HepG2 (cell line): ENCODE measurements around the gene CHFR. TPM values are rescaled to one million over a fixed set of nuclear protein-coding genes. Genes with fewer than 3 reads are reported as not detected.

Experiments used
- ARNT2 ChIP-seq: sonication (generic); formaldehyde crosslinking; IDR thresholded peaks from 2 replicates; pipeline ENCODE4 v1.8.0; 2022; ENCODE audit warnings: mild to moderate bottlenecking, low read depth, missing genetic modification reagents, moderate library complexity
- CEBPB ChIP-seq: IDR thresholded peaks from 2 replicates; pipeline ENCODE4 v1.6.1; 2011; ENCODE audit warnings: low read depth, low read length, improper control_type of control experiment, borderline replicate concordance
- HNF4G ChIP-seq, 2 experiments: sonication (generic) in 1 of 2; formaldehyde crosslinking in 1 of 2; IDR thresholded peaks; 2 replicates each; pipeline versions ENCODE4 v1.4.0 to v1.6.1; 2011 to 2020; ENCODE audit warnings: borderline replicate concordance in 2 of 2, low read depth in 2 of 2, mild to moderate bottlenecking in 2 of 2, low read length in 1 of 2, missing genetic modification reagents in 1 of 2, moderate library complexity in 1 of 2
- KMT2A ChIP-seq: sonication (generic); formaldehyde crosslinking; IDR thresholded peaks from 2 replicates; pipeline ENCODE4 v1.4.0; 2020; ENCODE audit warnings: missing genetic modification reagents
- MAFF ChIP-seq: IDR thresholded peaks from 2 replicates; pipeline ENCODE4 v1.6.1; 2011; ENCODE audit warnings: low read depth, low read length, improper control_type of control experiment
- MED13 ChIP-seq: sonication (generic); formaldehyde crosslinking; IDR thresholded peaks from 2 replicates; pipeline ENCODE4 v1.5.0; 2020; ENCODE audit warnings: missing genetic modification reagents
- MIER2 ChIP-seq: IDR thresholded peaks from 2 replicates; pipeline ENCODE4 v1.6.1; 2016; ENCODE audit warnings: missing biosample characterization, missing genetic modification reagents
- MLLT10 ChIP-seq: sonication (generic); formaldehyde crosslinking; IDR thresholded peaks from 2 replicates; pipeline ENCODE4 v1.4.0; 2020; ENCODE audit warnings: missing genetic modification reagents
- NFKBIZ ChIP-seq: IDR thresholded peaks from 2 replicates; pipeline ENCODE4 v1.6.1; 2018; ENCODE audit warnings: missing genetic modification reagents, missing compliant biosample characterization
- NRL ChIP-seq: sonication (generic); formaldehyde crosslinking; IDR thresholded peaks from 2 replicates; pipeline ENCODE4 v1.5.0; 2020; ENCODE audit warnings: missing genetic modification reagents, mild to moderate bottlenecking, moderate library complexity, borderline replicate concordance
- ZBTB21 ChIP-seq: sonication (generic); formaldehyde crosslinking; IDR thresholded peaks from 2 replicates; pipeline ENCODE4 v1.4.0; 2020; ENCODE audit warnings: missing genetic modification reagents
- ZNF180 ChIP-seq: sonication (generic); formaldehyde crosslinking; IDR thresholded peaks from 2 replicates; pipeline ENCODE4 v1.4.0; 2020; ENCODE audit warnings: low read depth, missing genetic modification reagents, borderline replicate concordance
- ZSCAN21 ChIP-seq: sonication (generic); formaldehyde crosslinking; IDR thresholded peaks from 2 replicates; pipeline ENCODE4 v1.8.0; 2022; ENCODE audit warnings: mild to moderate bottlenecking, missing genetic modification reagents, moderate library complexity, borderline replicate concordance
- ZSCAN25 ChIP-seq: sonication (generic); formaldehyde crosslinking; IDR thresholded peaks from 2 replicates; pipeline ENCODE4 v1.8.0; 2022; ENCODE audit warnings: mild to moderate bottlenecking, missing genetic modification reagents
- polyA plus RNA-seq, 8 experiments: library from polyadenylated mRNA; depleted of rRNA in 3 of 8; stranded (reverse) in 7 of 8; unstranded in 1 of 8; fragments of >200 nt; fragmentation: Illumina TruSeq in 4 of 8; extraction: Trizol in 4 of 8; gene quantifications; 2 replicates each; pipeline versions ENCODE4 v1.2.1 to v1.2.3, GENCODE V29; 2011 to 2016; ENCODE audit warnings: low read depth in 4 of 8, missing spikeins in 1 of 8, mixed read lengths in 1 of 8; ENCODE audit not compliant: insufficient read depth in 1 of 8
- total RNA-seq, 5 experiments: library from RNA; depleted of rRNA; stranded (reverse); fragments of >200 nt; fragmentation: Illumina TruSeq; extraction: Trizol; gene quantifications; 2 replicates each; pipeline ENCODE4 v1.2.3, GENCODE V29; 2016; ENCODE audit warnings: low read depth in 1 of 5
- TF ChIP-seq, protein P1 (sequence below): IDR thresholded peaks from 2 replicates; pipeline ENCODE4 v1.6.1; 2016; ENCODE audit warnings: mild to moderate bottlenecking
- TF ChIP-seq, protein P2 (sequence below): sonication (generic); formaldehyde crosslinking; IDR thresholded peaks from 2 replicates; pipeline ENCODE4 v1.4.0; 2020; ENCODE audit warnings: missing genetic modification reagents, borderline replicate concordance
- TF ChIP-seq, protein P3 (sequence below): fragments of 450-650 bp; IDR thresholded peaks from 2 replicates; pipeline ENCODE4 v1.6.1; 2017
- TF ChIP-seq, protein P4 (sequence below): sonication (generic); formaldehyde crosslinking; IDR thresholded peaks from 2 replicates; pipeline ENCODE4 v1.5.0; 2020; ENCODE audit warnings: mild to moderate bottlenecking, low read depth, missing genetic modification reagents, borderline replicate concordance

The CHFR gene
- total and polyA plus RNA-seq, 2 of the 13 experiments (the other 11 are each of a cell fraction or from before 2014, with no cell fraction given): 21.4 to 21.5 TPM

DNA sequence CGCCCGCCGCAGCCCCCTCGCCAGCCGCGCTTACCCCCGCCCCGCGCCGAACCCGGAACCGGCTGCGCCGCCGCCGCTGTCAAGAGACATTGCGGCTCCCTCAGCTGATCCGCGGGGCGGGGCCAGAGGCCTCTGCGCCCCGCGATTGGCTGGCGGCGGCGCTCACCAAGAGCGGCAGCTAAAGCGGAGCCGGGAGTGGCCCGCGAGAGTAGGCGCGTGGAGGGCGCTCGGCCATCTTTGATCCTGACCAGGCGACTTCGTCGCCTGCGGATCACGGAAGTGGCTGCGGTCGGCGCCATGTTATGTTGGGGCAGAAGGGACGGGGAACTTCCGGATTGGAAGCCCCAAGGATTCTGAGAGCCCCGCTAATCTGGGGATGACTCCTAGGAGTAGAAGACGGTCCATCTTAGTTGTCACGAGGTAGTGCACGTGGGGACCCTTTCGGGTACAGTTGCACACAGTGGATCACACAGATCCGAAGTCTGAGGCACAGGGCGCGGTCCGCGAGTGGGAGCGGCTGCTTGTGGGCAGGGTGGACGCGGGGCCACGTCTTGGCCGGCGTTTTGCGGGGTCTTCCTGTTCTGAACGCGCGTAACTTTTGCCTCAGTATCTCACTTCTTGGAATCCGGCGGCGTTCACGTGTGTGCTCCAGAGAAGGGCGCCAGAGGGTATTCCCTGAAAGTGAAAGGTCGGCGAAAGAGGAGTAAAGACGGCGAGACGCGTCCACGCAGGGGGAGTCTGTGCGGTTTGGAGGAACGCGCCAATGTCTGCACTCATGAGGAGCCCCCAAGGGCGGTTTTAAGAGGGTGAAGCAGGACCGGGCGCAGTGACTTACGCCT lies at the start of gene CHFR (continued):
- TF ChIP-seq ARNT2 (peak; percentile 71), MED13 (CRISPR knock-in tag) (no peak), ZNF180 (no peak), NFKBIZ (CRISPR knock-in tag) (no peak; the same call in 1 of the 2 replicates), MIER2 (CRISPR knock-in tag) (no peak; the same call in 1 of the 2 replicates), ZBTB21 (no peak), HNF4G (IDR thresholded peaks at IDR 0.05; ENCODE audit: borderline replicate concordance, low read depth, low read length) (no peak), HNF4G (CRISPR knock-in tag; IDR thresholded peaks at IDR 0.05; ENCODE audit: borderline replicate concordance, low read depth) (0 out of 2 replicates have a peak, but pooled peaks have one; percentile 14), NRL (0 out of 2 replicates have a peak, but pooled peaks have one; percentile 56), ZSCAN25 (CRISPR knock-in tag) (peak; percentile 86), CEBPB (no peak), MAFF (no peak), ZSCAN21 (CRISPR knock-in tag) (0 out of 2 replicates have a peak, but pooled peaks have one; percentile 30), MLLT10 (CRISPR knock-in tag) (no peak), KMT2A (CRISPR knock-in tag) (peak; percentile 22)
- TF ChIP-seq, protein P1, sequence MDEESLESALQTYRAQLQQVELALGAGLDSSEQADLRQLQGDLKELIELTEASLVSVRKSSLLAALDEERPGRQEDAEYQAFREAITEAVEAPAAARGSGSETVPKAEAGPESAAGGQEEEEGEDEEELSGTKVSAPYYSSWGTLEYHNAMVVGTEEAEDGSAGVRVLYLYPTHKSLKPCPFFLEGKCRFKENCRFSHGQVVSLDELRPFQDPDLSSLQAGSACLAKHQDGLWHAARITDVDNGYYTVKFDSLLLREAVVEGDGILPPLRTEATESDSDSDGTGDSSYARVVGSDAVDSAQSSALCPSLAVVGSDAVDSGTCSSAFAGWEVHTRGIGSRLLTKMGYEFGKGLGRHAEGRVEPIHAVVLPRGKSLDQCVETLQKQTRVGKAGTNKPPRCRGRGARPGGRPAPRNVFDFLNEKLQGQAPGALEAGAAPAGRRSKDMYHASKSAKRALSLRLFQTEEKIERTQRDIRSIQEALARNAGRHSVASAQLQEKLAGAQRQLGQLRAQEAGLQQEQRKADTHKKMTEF: peak; percentile 80
- TF ChIP-seq, protein P2, sequence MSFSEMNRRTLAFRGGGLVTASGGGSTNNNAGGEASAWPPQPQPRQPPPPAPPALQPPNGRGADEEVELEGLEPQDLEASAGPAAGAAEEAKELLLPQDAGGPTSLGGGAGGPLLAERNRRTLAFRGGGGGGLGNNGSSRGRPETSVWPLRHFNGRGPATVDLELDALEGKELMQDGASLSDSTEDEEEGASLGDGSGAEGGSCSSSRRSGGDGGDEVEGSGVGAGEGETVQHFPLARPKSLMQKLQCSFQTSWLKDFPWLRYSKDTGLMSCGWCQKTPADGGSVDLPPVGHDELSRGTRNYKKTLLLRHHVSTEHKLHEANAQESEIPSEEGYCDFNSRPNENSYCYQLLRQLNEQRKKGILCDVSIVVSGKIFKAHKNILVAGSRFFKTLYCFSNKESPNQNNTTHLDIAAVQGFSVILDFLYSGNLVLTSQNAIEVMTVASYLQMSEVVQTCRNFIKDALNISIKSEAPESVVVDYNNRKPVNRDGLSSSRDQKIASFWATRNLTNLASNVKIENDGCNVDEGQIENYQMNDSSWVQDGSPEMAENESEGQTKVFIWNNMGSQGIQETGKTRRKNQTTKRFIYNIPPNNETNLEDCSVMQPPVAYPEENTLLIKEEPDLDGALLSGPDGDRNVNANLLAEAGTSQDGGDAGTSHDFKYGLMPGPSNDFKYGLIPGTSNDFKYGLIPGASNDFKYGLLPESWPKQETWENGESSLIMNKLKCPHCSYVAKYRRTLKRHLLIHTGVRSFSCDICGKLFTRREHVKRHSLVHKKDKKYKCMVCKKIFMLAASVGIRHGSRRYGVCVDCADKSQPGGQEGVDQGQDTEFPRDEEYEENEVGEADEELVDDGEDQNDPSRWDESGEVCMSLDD (CRISPR knock-in tag): peak; percentile 47; the same call in 1 of the 2 replicates
- TF ChIP-seq, protein P3, sequence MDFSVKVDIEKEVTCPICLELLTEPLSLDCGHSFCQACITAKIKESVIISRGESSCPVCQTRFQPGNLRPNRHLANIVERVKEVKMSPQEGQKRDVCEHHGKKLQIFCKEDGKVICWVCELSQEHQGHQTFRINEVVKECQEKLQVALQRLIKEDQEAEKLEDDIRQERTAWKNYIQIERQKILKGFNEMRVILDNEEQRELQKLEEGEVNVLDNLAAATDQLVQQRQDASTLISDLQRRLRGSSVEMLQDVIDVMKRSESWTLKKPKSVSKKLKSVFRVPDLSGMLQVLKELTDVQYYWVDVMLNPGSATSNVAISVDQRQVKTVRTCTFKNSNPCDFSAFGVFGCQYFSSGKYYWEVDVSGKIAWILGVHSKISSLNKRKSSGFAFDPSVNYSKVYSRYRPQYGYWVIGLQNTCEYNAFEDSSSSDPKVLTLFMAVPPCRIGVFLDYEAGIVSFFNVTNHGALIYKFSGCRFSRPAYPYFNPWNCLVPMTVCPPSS: no peak
- TF ChIP-seq, protein P4, sequence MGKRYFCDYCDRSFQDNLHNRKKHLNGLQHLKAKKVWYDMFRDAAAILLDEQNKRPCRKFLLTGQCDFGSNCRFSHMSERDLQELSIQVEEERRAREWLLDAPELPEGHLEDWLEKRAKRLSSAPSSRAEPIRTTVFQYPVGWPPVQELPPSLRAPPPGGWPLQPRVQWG (CRISPR knock-in tag): no peak
